Measurements from ENCODE around the gene NIPAL3. TPM values are rescaled to one million over a fixed set of nuclear protein-coding genes. Genes with fewer than 3 reads are reported as not detected.

Gene NIPAL3
- polyA plus RNA-seq, 1 donor from 2014 or later = 9.6 TPM

GRCh38 chr1:24465638-24466037 is 50.0 kb downstream of the NIPAL3 start:
- TF ChIP-seq SMC3 (conservative IDR thresholded peaks at IDR 0.05; ENCODE audit: poor library complexity) (no peak), CTCF (IDR thresholded peaks at IDR 0.05; ENCODE audit: poor library complexity, severe bottlenecking) (no peak), EP300 (conservative IDR thresholded peaks at IDR 0.05; ENCODE audit: poor library complexity, severe bottlenecking) (no peak), POLR2AphosphoS5 (IDR thresholded peaks at IDR 0.05) (no peak), TAF1 (IDR thresholded peaks at IDR 0.05; ENCODE audit: low read depth) (no peak), RAD21 (conservative IDR thresholded peaks at IDR 0.05) (no peak), EZH2 (IDR thresholded peaks at IDR 0.05; ENCODE audit: borderline replicate concordance, insufficient read depth, low read length, poor library complexity, severe bottlenecking) (no peak)
- TF ChIP-seq, protein P1, sequence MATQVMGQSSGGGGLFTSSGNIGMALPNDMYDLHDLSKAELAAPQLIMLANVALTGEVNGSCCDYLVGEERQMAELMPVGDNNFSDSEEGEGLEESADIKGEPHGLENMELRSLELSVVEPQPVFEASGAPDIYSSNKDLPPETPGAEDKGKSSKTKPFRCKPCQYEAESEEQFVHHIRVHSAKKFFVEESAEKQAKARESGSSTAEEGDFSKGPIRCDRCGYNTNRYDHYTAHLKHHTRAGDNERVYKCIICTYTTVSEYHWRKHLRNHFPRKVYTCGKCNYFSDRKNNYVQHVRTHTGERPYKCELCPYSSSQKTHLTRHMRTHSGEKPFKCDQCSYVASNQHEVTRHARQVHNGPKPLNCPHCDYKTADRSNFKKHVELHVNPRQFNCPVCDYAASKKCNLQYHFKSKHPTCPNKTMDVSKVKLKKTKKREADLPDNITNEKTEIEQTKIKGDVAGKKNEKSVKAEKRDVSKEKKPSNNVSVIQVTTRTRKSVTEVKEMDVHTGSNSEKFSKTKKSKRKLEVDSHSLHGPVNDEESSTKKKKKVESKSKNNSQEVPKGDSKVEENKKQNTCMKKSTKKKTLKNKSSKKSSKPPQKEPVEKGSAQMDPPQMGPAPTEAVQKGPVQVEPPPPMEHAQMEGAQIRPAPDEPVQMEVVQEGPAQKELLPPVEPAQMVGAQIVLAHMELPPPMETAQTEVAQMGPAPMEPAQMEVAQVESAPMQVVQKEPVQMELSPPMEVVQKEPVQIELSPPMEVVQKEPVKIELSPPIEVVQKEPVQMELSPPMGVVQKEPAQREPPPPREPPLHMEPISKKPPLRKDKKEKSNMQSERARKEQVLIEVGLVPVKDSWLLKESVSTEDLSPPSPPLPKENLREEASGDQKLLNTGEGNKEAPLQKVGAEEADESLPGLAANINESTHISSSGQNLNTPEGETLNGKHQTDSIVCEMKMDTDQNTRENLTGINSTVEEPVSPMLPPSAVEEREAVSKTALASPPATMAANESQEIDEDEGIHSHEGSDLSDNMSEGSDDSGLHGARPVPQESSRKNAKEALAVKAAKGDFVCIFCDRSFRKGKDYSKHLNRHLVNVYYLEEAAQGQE (IDR thresholded peaks at IDR 0.05; ENCODE audit: borderline replicate concordance) = no peak
- H3F3A ChIP-seq (ENCODE audit: insufficient read depth, low read length, poor library complexity, severe bottlenecking) = no peaks in the 10 kb centered on the region
- H3K36me3 ChIP-seq (ENCODE audit: insufficient read depth, low read length) = no peaks in the 10 kb centered on the region
- no peaks in the 10 kb centered on the region for H3K79me2 ChIP-seq (replicated peaks; ENCODE audit: insufficient read depth, low read length)
- H3K9me3 ChIP-seq (ENCODE audit: low read length) = no peaks in the 10 kb centered on the region
- no peaks in the 10 kb centered on the region for H4K20me1 ChIP-seq (ENCODE audit: insufficient read depth)
- no peak overlapping the region for H2AFZ ChIP-seq (ENCODE audit: low read depth, low read length)
- H3K9ac ChIP-seq (ENCODE audit: low read length) = no peak overlapping the region
- no peak overlapping the region for H3K4me2 ChIP-seq (ENCODE audit: low read length)
- no peaks in the 10 kb centered on the region for H3K27me3 ChIP-seq (ENCODE audit: insufficient read depth, low read depth, low read length)
- H3K27ac ChIP-seq (ENCODE audit: low read length) = no peak overlapping the region
- no peaks in the 10 kb centered on the region for H3K9me2 ChIP-seq (ENCODE audit: insufficient read depth, low read length)
- H3K4me3 ChIP-seq (ENCODE audit: low read length) = no peak overlapping the region

- peak overlapping the region; percentile 21 for H3K9ac ChIP-seq (ENCODE audit: low read length)
- H3K9me2 ChIP-seq (ENCODE audit: insufficient read depth, low read length) = no peaks in the 10 kb centered on the region
- peak overlapping the region; percentile 18 for H3K4me2 ChIP-seq (ENCODE audit: low read length)
- H3K4me3 ChIP-seq (ENCODE audit: low read length) = peak overlapping the region; percentile 31
- H3K27ac ChIP-seq (ENCODE audit: low read length) = peak overlapping the region; percentile 66
- H3F3A ChIP-seq (ENCODE audit: insufficient read depth, low read length, poor library complexity, severe bottlenecking) = no peaks in the 10 kb centered on the region
- no peak overlapping the region for H2AFZ ChIP-seq (ENCODE audit: low read depth, low read length)
- H4K20me1 ChIP-seq (ENCODE audit: insufficient read depth) = no peaks in the 10 kb centered on the region
- TF ChIP-seq CTCF (IDR thresholded peaks at IDR 0.05; ENCODE audit: poor library complexity, severe bottlenecking) (no peak), EZH2 (IDR thresholded peaks at IDR 0.05; ENCODE audit: borderline replicate concordance, insufficient read depth, low read length, poor library complexity, severe bottlenecking) (no peak), TAF1 (IDR thresholded peaks at IDR 0.05; ENCODE audit: low read depth) (no peak), POLR2AphosphoS5 (IDR thresholded peaks at IDR 0.05) (peak; percentile 6), EP300 (conservative IDR thresholded peaks at IDR 0.05; ENCODE audit: poor library complexity, severe bottlenecking) (peak; percentile 25), MXI1 (conservative IDR thresholded peaks at IDR 0.05; ENCODE audit: poor library complexity, severe bottlenecking) (no peak), SMC3 (conservative IDR thresholded peaks at IDR 0.05; ENCODE audit: poor library complexity) (no peak)
- H3K36me3 ChIP-seq (ENCODE audit: insufficient read depth, low read length) = no peaks in the 10 kb centered on the region
- H3K9me3 ChIP-seq (ENCODE audit: low read length) = no peaks in the 10 kb centered on the region
- H3K27me3 ChIP-seq (ENCODE audit: insufficient read depth, low read depth, low read length) = no peaks in the 10 kb centered on the region
- no peaks in the 10 kb centered on the region for H3K79me2 ChIP-seq (replicated peaks; ENCODE audit: insufficient read depth, low read length)
Observed at GRCh38 chr1:24468685-24469316, 53.2 kb downstream of the NIPAL3 start.
